Thoracic aorta (tissue), 2 donors: ENCODE results near the gene FTO. TPM values are rescaled to one million over a fixed set of nuclear protein-coding genes. Genes with fewer than 3 reads are reported as not detected.

Experiments
- ATAC-seq: fragments of 150-250 bp; one replicate; pipeline ENCODE4 v1.8.0; 2017; ENCODE audit warnings: low read depth; ENCODE audit not compliant: insufficient number of reproducible peaks, low FRiP score
- DNase-seq: peaks from one replicate; pipeline ENCODE4 v3.0.0-alpha.2; 2020; ENCODE audit warnings: low spot score
- H3K27ac ChIP-seq, 2 donors: fragments of 200-600 bp; sonication (generic); 1 replicate in 1 of 2; 2 replicates in 1 of 2; pipeline ENCODE4 v1.5.1; 2016; ENCODE audit warnings: mild to moderate bottlenecking in 2 of 2, moderate library complexity in 2 of 2
- H3K27me3 ChIP-seq: fragments of 200-600 bp; sonication (generic); replicated peaks from 2 replicates; pipeline ENCODE4 v1.6.0; 2016; ENCODE audit warnings: mild to moderate bottlenecking; ENCODE audit not compliant: insufficient read depth
- H3K36me3 ChIP-seq: fragments of 200-600 bp; sonication (generic); one replicate; pipeline ENCODE4 v1.5.1; 2016
- H3K4me1 ChIP-seq, 2 donors: fragments of 200-600 bp; sonication (generic); 1 replicate in 1 of 2; 2 replicates in 1 of 2; pipeline versions ENCODE4 v1.5.1 to v1.6.0; 2016; ENCODE audit warnings: low read depth in 2 of 2, mild to moderate bottlenecking in 1 of 2; ENCODE audit not compliant: control insufficient read depth in 1 of 2
- H3K4me3 ChIP-seq: fragments of 200-600 bp; sonication (generic); 2 replicates; pipeline ENCODE4 v1.5.1; 2016; ENCODE audit warnings: mild to moderate bottlenecking
- H3K9me3 ChIP-seq: fragments of 200-600 bp; sonication (generic); 2 replicates; pipeline ENCODE4 v1.5.1; 2016
- total RNA-seq, 2 donors: library from RNA; depleted of rRNA; stranded (reverse); fragments of >200 nt; gene quantifications; one replicate each; pipeline versions ENCODE4 v1.1.0 to v1.2.3, GENCODE V29; 2016
- TF ChIP-seq, protein P1 (sequence below): fragments of 200-600 bp; sonication (generic); IDR thresholded peaks from one replicate; pipeline ENCODE4 v1.5.1; 2019; ENCODE audit warnings: antibody characterized with exemption

FTO gene
- total RNA-seq, 2 donors from 2014 or later, result 99.6 to 103 TPM

DNA sequence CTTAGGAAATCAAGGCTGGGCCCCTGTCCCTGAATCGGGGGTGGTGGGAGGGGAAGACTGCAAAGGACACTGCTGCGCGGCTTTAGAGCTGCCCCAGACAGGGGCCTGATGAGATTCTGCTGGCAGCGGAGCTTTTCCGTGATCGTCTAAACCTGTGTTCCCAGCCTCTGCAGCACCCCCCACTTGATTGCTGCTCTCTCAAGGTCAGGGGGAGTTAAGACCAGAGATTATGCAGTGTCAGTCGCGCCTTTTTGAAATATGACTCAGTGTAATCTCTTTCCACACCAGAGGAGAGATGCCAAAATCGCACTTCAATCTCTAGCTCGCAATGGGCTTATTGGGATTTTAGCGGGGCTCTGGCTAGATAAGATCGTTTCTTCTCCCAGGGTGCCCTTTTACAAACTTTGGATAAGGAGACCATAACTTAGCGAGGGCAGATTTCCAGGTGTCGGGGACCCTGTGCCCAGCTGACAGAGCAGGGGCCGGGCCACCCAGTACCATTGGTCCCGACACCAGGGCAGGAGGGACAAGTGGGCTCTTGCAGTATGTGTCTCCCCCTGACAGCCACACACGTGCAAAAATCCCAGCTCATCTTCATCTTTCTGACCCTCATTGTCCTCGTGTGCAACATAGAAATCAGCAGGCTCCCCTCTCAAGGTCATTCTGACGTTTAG is 495.7 kb downstream of the FTO start:
- TF ChIP-seq, protein P1, sequence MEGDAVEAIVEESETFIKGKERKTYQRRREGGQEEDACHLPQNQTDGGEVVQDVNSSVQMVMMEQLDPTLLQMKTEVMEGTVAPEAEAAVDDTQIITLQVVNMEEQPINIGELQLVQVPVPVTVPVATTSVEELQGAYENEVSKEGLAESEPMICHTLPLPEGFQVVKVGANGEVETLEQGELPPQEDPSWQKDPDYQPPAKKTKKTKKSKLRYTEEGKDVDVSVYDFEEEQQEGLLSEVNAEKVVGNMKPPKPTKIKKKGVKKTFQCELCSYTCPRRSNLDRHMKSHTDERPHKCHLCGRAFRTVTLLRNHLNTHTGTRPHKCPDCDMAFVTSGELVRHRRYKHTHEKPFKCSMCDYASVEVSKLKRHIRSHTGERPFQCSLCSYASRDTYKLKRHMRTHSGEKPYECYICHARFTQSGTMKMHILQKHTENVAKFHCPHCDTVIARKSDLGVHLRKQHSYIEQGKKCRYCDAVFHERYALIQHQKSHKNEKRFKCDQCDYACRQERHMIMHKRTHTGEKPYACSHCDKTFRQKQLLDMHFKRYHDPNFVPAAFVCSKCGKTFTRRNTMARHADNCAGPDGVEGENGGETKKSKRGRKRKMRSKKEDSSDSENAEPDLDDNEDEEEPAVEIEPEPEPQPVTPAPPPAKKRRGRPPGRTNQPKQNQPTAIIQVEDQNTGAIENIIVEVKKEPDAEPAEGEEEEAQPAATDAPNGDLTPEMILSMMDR, result no peak
- H3K27ac ChIP-seq, result no peak overlapping the region
- DNase-seq (no peak), ATAC-seq (no peak)
- H3K36me3 ChIP-seq, result no peaks in the 10 kb centered on the region
- H3K9me3 ChIP-seq, result no peaks in the 10 kb centered on the region
- peaks cover 1 to 2% of the 10 kb centered on the region in 2 donors for H3K4me1 ChIP-seq
- H3K4me3 ChIP-seq, result no peak overlapping the region
- H3K27me3 ChIP-seq, result no peaks in the 10 kb centered on the region

GRCh38 chr16:54200161-54200534 is 496.2 kb downstream of the FTO start:
- Histone ChIP-seq H3K9me3 (no peaks in the 10 kb centered on the region), H3K4me1 (no peaks in the 10 kb centered on the region), H3K27ac (no peak overlapping the region), H3K27me3 (no peaks in the 10 kb centered on the region), H3K36me3 (no peaks in the 10 kb centered on the region), H3K4me3 (no peak overlapping the region)
- TF ChIP-seq, protein P1, result no peak
- ATAC-seq (no peak), DNase-seq (no peak)

- ATAC-seq (no peak), DNase-seq (no peak)
- Histone ChIP-seq H3K4me3 (no peak overlapping the region), H3K27ac (no peak overlapping the region), H3K27me3 (no peaks in the 10 kb centered on the region), H3K36me3 (no peaks in the 10 kb centered on the region), H3K4me1 (no peaks in the 10 kb centered on the region), H3K9me3 (no peaks in the 10 kb centered on the region)
- TF ChIP-seq, protein P1, result no peak
Observed at GRCh38 chr16:54200720-54201119, 496.8 kb downstream of the FTO start.

GRCh38 chr16:54201200-54201599 is 497.2 kb downstream of the FTO start:
- ATAC-seq, result no peak
- TF ChIP-seq, protein P1, result no peak
- DNase-seq, result no peak
- no peaks in the 10 kb centered on the region for H3K36me3 ChIP-seq
- H3K27ac ChIP-seq, result no peak overlapping the region
- H3K4me3 ChIP-seq, result no peak overlapping the region
- no peaks in the 10 kb centered on the region for H3K4me1 ChIP-seq
- no peaks in the 10 kb centered on the region for H3K27me3 ChIP-seq
- H3K9me3 ChIP-seq, result no peaks in the 10 kb centered on the region

Other genes starting within 250 kb of the FTO start
- 10 to 100 TPM; 47.0 to 59.5 TPM for gene AKTIP, start 200.9 kb upstream of the FTO start, total RNA-seq
- 1 to 10 TPM; 3.4 to 9.1 TPM for gene RPGRIP1L, start 297 bp upstream of the FTO start, total RNA-seq